HT1080 (cell line): ENCODE results near the gene ARHGAP22. TPM values are rescaled to one million over a fixed set of nuclear protein-coding genes. Genes with fewer than 3 reads are reported as not detected.

Experiments
- DNase-seq: peaks from one replicate; pipeline ENCODE4 v3.0.0-alpha.2; 2015; ENCODE audit warnings: low read depth
- total RNA-seq: library from RNA; depleted of rRNA; stranded (reverse); fragments of >200 nt; shearing (Covaris generic); gene quantifications from 2 replicates; pipeline ENCODE4 v1.2.3, GENCODE V29; 2014

ARHGAP22 gene
- total RNA-seq, 1 experiment from 2014 or later: 70.8 TPM

- DNase-seq: peak; percentile 95
Measured at GRCh38 chr10:48634198-48634983, 29.5 kb upstream of the ARHGAP22 start.

GRCh38 chr10:48633381-48634197 lies 28.7 kb upstream of the ARHGAP22 start:
- no peak for DNase-seq

- DNase-seq: no peak
Measured at GRCh38 chr10:48632166-48632565, 27.3 kb upstream of the ARHGAP22 start.

GRCh38 chr10:48627984-48628609 lies 23.2 kb upstream of the ARHGAP22 start:
- no peak for DNase-seq

GRCh38 chr10:48626986-48627731 lies 22.3 kb upstream of the ARHGAP22 start:
- no peak for DNase-seq

- DNase-seq: no peak
Measured at GRCh38 chr10:48626447-48626846, 21.6 kb upstream of the ARHGAP22 start.

- DNase-seq: no peak
Measured at GRCh38 chr10:48625826-48626134, 20.9 kb upstream of the ARHGAP22 start.

- no peak for DNase-seq
Measured at GRCh38 chr10:48623607-48624132, 18.8 kb upstream of the ARHGAP22 start.

- DNase-seq: no peak
Measured at GRCh38 chr10:48623009-48623408, 18.1 kb upstream of the ARHGAP22 start.

- DNase-seq: no peak
Measured at GRCh38 chr10:48620719-48621118, 15.8 kb upstream of the ARHGAP22 start.

- no peak for DNase-seq
Measured at GRCh38 chr10:48616436-48616835, 11.6 kb upstream of the ARHGAP22 start.

- no peak for DNase-seq
Measured at GRCh38 chr10:48614481-48615390, 9.9 kb upstream of the ARHGAP22 start.

GRCh38 chr10:48613016-48613415 lies 8.1 kb upstream of the ARHGAP22 start:
- DNase-seq: no peak

GRCh38 chr10:48612236-48612943 lies 7.5 kb upstream of the ARHGAP22 start:
- peak; percentile 80 for DNase-seq

- no peak for DNase-seq
Measured at GRCh38 chr10:48611133-48611532, 6.3 kb upstream of the ARHGAP22 start.

- no peak for DNase-seq
Measured at GRCh38 chr10:48610585-48611093, 5.8 kb upstream of the ARHGAP22 start.

GRCh38 chr10:48609899-48610584 lies 5.2 kb upstream of the ARHGAP22 start:
- no peak for DNase-seq

GRCh38 chr10:48609441-48609840 lies 4.6 kb upstream of the ARHGAP22 start:
- no peak for DNase-seq

GRCh38 chr10:48608976-48609375 lies 4.1 kb upstream of the ARHGAP22 start:
- DNase-seq: no peak
